GM21447 (cell line): ENCODE data around the gene GSDMA.
"Not testable (repeated sequence)": the region's sequence is repeated elsewhere in the genome, so short reads cannot be mapped to it uniquely, and the experiment has no call there.

Experiments
- ATAC-seq: cut with Tn5 transposase; IDR thresholded peaks from one replicate; pipeline ENCODE4 v1.9.1; 2021; ENCODE audit not compliant: unreplicated experiment

The GSDMA gene

GRCh38 chr17:39994448-39994847, 31.6 kb downstream of the GSDMA start:
- no peak for ATAC-seq

- ATAC-seq, result no peak
These were observed 32.6 kb downstream of the GSDMA start for GRCh38 chr17:39995438-39995837.

- ATAC-seq, result no peak
These were observed 33.4 kb downstream of the GSDMA start for GRCh38 chr17:39996162-39996561.

- no peak for ATAC-seq
These were observed 34.0 kb downstream of the GSDMA start for GRCh38 chr17:39996800-39997199.

- no peak for ATAC-seq
These were observed 34.7 kb downstream of the GSDMA start for GRCh38 chr17:39997543-39997942.

- ATAC-seq, result no peak
These were observed 36.3 kb downstream of the GSDMA start for GRCh38 chr17:39999067-39999466.

- no peak for ATAC-seq
These were observed 37.4 kb downstream of the GSDMA start for GRCh38 chr17:40000161-40000560.

GRCh38 chr17:40001335-40001734, 38.5 kb downstream of the GSDMA start:
- ATAC-seq, result not testable (repeated sequence)

- ATAC-seq, result no peak
These were observed 41.3 kb downstream of the GSDMA start for GRCh38 chr17:40004072-40004471.

- ATAC-seq, result no peak
These were observed 41.9 kb downstream of the GSDMA start for GRCh38 chr17:40004712-40005111.

GRCh38 chr17:40005520-40005919, 42.7 kb downstream of the GSDMA start:
- no peak for ATAC-seq

- not testable (repeated sequence) for ATAC-seq
These were observed 48.2 kb downstream of the GSDMA start for GRCh38 chr17:40010946-40011500.

GRCh38 chr17:40012017-40012647, 49.3 kb downstream of the GSDMA start:
- ATAC-seq, result not testable (repeated sequence)

- ATAC-seq, result no peak
These were observed 51.7 kb downstream of the GSDMA start for GRCh38 chr17:40014375-40014980.

- ATAC-seq, result no peak
These were observed 52.5 kb downstream of the GSDMA start, which contains the start of gene CSF3 for GRCh38 chr17:40015005-40015997. Gene CSF3, plus strand, starts transcription at chr17:40015440. Its CDS starts 35 bp downstream, at chr17:40015475.

GRCh38 chr17:40015998-40016985, 53.5 kb downstream of the GSDMA start:
- ATAC-seq, result no peak

- no peak for ATAC-seq
These were observed 54.7 kb downstream of the GSDMA start for GRCh38 chr17:40017422-40018080.

GRCh38 chr17:40018211-40019121, 55.7 kb downstream of the GSDMA start:
- no peak for ATAC-seq
